NOMO-1 treated with dmso at 0.1 percent for 144 hours (cell line): Measurements from ENCODE around the gene GPATCH3.
"Not testable (repeated sequence)": the region's sequence is repeated elsewhere in the genome, so short reads cannot be mapped to it uniquely, and the experiment has no call there.

ENCODE experiments used
- DNase-seq: peaks from one replicate; lab custom pipeline; 2025; ENCODE audit not compliant: unreplicated experiment; lab: John Stamatoyannopoulos, UW

GPATCH3 gene

GRCh38 chr1:26848941-26849774 is 51.1 kb downstream of the GPATCH3 start:
- no peak for DNase-seq

- DNase-seq, result no peak
These were observed 51.8 kb downstream of the GPATCH3 start for GRCh38 chr1:26848499-26848898.

- DNase-seq, result not testable (repeated sequence)
These were observed 52.4 kb downstream of the GPATCH3 start for GRCh38 chr1:26847826-26848225.

DNA sequence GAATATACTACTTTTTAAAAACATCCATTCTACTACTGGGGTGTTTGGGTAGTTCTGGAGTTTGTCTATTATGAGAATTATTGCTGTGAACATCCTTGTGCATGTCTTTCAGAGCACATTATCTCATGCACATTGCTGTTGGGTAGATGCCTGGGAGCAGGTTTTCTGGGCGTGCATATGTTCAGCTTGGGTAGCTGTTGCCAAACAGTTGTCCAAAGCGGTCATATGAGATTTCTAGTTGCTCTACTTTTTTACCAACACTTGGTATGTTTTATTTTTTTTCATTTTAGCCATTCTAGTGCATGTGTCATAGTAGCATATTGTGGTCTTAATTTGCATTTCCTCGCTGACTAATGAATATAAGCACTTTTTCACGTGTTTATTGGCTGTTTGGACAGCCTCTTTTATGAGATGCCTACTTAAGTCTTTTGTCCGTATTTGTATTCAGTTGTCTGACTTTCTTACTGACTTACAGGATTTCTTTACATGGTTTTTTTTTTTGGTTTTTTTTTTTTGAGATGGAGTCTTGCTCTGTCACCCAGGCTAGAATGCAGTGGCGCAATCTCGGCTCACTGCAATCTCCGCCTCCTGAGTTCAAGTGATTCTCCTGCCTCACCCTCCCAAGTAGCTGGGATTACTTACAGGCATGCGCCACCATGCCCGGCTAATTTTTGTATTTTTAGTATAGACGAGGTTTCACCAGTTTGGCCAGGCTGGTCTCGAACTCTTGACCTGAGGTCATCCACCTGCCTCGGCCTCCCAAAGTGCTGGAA is 55.7 kb downstream of the GPATCH3 start:
- no peak for DNase-seq
